Subcutaneous abdominal adipose tissue (tissue), 5 donors: Measurements from ENCODE around the gene DHX35.
A peak's percentile ranks its signal among the peaks of the same experiment; 100 is the strongest.

Experiments used
- H3K27ac ChIP-seq: one replicate; pipeline ENCODE4 v1.7.0; 2013; ENCODE audit warnings: low read depth, mild to moderate bottlenecking, inconsistent platforms, low read length, moderate library complexity
- H3K27me3 ChIP-seq, 5 donors: one replicate each; pipeline ENCODE4 v1.7.0; 2013; ENCODE audit warnings: low read length in 5 of 5, inconsistent platforms in 1 of 5; ENCODE audit not compliant: control insufficient read depth in 5 of 5, insufficient read depth in 4 of 5
- H3K36me3 ChIP-seq, 5 donors: one replicate each; pipeline ENCODE4 v1.7.0; 2013; ENCODE audit warnings: low read length in 5 of 5; ENCODE audit not compliant: control insufficient read depth in 5 of 5, insufficient read depth in 5 of 5
- H3K4me1 ChIP-seq, 5 donors: one replicate each; pipeline ENCODE4 v1.7.0; 2013; ENCODE audit warnings: low read length in 5 of 5, mild to moderate bottlenecking in 3 of 5, moderate library complexity in 1 of 5; ENCODE audit not compliant: control insufficient read depth in 5 of 5, insufficient read depth in 5 of 5
- H3K4me3 ChIP-seq, 5 donors: one replicate each; pipeline ENCODE4 v1.7.0; 2013; ENCODE audit warnings: low read length in 5 of 5, low read depth in 1 of 5
- H3K9ac ChIP-seq, 5 donors: one replicate each; pipeline ENCODE4 v1.7.0; 2013; ENCODE audit warnings: low read length in 5 of 5, mild to moderate bottlenecking in 4 of 5, moderate library complexity in 3 of 5
- H3K9me3 ChIP-seq, 5 donors: one replicate each; pipeline ENCODE4 v1.7.0; 2013; ENCODE audit warnings: low read length in 5 of 5; ENCODE audit not compliant: control insufficient read depth in 5 of 5
- donor health status: healthy.
- donor health status: healthy.
- donor health status: healthy.
- donor health status: healthy.
- donor health status: healthy.

Gene DHX35

GRCh38 chr20:38926934-38927616 lies 35.1 kb upstream of the DHX35 start:
- H3K9me3 ChIP-seq, result no peaks in the 10 kb centered on the region
- no peak overlapping the region for H3K27ac ChIP-seq
- H3K27me3 ChIP-seq, result peaks cover 0 to 13% (median 0%) of the 10 kb centered on the region in 5 donors
- H3K36me3 ChIP-seq, result peaks cover 0 to 2% (median 0%) of the 10 kb centered on the region in 5 donors
- H3K4me3 ChIP-seq, result peak overlapping the region in 4 of 5 donors; percentile 56 to 74 (median 70)
- peaks cover 0 to 23% (median 13%) of the 10 kb centered on the region in 5 donors for H3K4me1 ChIP-seq
- H3K9ac ChIP-seq, result peak overlapping the region in 4 of 5 donors; percentile 54 to 73 (median 64)

GRCh38 chr20:38927902-38928578 lies 34.1 kb upstream of the DHX35 start:
- no peak overlapping the region for H3K27ac ChIP-seq
- no peaks in the 10 kb centered on the region for H3K9me3 ChIP-seq
- H3K4me3 ChIP-seq, result no peak overlapping the region
- peaks cover 0 to 23% (median 13%) of the 10 kb centered on the region in 5 donors for H3K4me1 ChIP-seq
- H3K27me3 ChIP-seq, result peaks cover 0 to 13% (median 0%) of the 10 kb centered on the region in 5 donors
- H3K36me3 ChIP-seq, result peaks cover 0 to 2% (median 0%) of the 10 kb centered on the region in 5 donors
- H3K9ac ChIP-seq, result no peak overlapping the region

- H3K27me3 ChIP-seq, result peaks cover 0 to 13% (median 0%) of the 10 kb centered on the region in 5 donors
- H3K4me3 ChIP-seq, result no peak overlapping the region
- H3K27ac ChIP-seq, result no peak overlapping the region
- H3K9me3 ChIP-seq, result no peaks in the 10 kb centered on the region
- H3K9ac ChIP-seq, result no peak overlapping the region
- peaks cover 0 to 23% (median 13%) of the 10 kb centered on the region in 5 donors for H3K4me1 ChIP-seq
- H3K36me3 ChIP-seq, result no peaks in the 10 kb centered on the region
Observed at GRCh38 chr20:38930242-38930569, 31.9 kb upstream of the DHX35 start.

- no peak overlapping the region for H3K4me3 ChIP-seq
- no peak overlapping the region for H3K9ac ChIP-seq
- H3K27ac ChIP-seq, result no peak overlapping the region
- peaks cover 0 to 10% (median 3%) of the 10 kb centered on the region in 5 donors for H3K4me1 ChIP-seq
- no peaks in the 10 kb centered on the region for H3K36me3 ChIP-seq
- H3K27me3 ChIP-seq, result peaks cover 0 to 13% (median 0%) of the 10 kb centered on the region in 5 donors
- no peaks in the 10 kb centered on the region for H3K9me3 ChIP-seq
Observed at GRCh38 chr20:38931984-38932383, 30.2 kb upstream of the DHX35 start.

- H3K27ac ChIP-seq, result no peak overlapping the region
- no peak overlapping the region for H3K4me3 ChIP-seq
Observed at GRCh38 chr20:38932457-38933120, 29.6 kb upstream of the DHX35 start.

GRCh38 chr20:38934530-38934929 lies 27.6 kb upstream of the DHX35 start:
- no peaks in the 10 kb centered on the region for H3K4me1 ChIP-seq
- H3K27ac ChIP-seq, result no peak overlapping the region
- no peaks in the 10 kb centered on the region for H3K36me3 ChIP-seq

More at GRCh38 chr20:38932457-38933120, 29.6 kb upstream of the DHX35 start:
- peaks cover 0 to 6% (median 0%) of the 10 kb centered on the region in 5 donors for H3K4me1 ChIP-seq
- no peaks in the 10 kb centered on the region for H3K9me3 ChIP-seq
- H3K9ac ChIP-seq, result no peak overlapping the region
- no peaks in the 10 kb centered on the region for H3K36me3 ChIP-seq
- peaks cover 0 to 13% (median 0%) of the 10 kb centered on the region in 5 donors for H3K27me3 ChIP-seq

GRCh38 chr20:38935285-38935684 lies 26.9 kb upstream of the DHX35 start:
- Histone ChIP-seq H3K4me1 (no peaks in the 10 kb centered on the region), H3K9ac (no peak overlapping the region), H3K4me3 (no peak overlapping the region), H3K9me3 (no peaks in the 10 kb centered on the region), H3K36me3 (no peaks in the 10 kb centered on the region), H3K27ac (no peak overlapping the region), H3K27me3 (no peaks in the 10 kb centered on the region)

More at GRCh38 chr20:38934530-38934929, 27.6 kb upstream of the DHX35 start:
- Histone ChIP-seq H3K4me3 (no peak overlapping the region), H3K9ac (no peak overlapping the region), H3K9me3 (no peaks in the 10 kb centered on the region), H3K27me3 (peaks cover 0 to 2% (median 0%) of the 10 kb centered on the region in 5 donors)

GRCh38 chr20:38935967-38936407 lies 26.2 kb upstream of the DHX35 start:
- H3K9me3 ChIP-seq, result no peaks in the 10 kb centered on the region
- no peak overlapping the region for H3K27ac ChIP-seq
- H3K27me3 ChIP-seq, result no peaks in the 10 kb centered on the region
- no peak overlapping the region for H3K4me3 ChIP-seq
- no peaks in the 10 kb centered on the region for H3K4me1 ChIP-seq
- H3K9ac ChIP-seq, result no peak overlapping the region
- H3K36me3 ChIP-seq, result no peaks in the 10 kb centered on the region

- no peaks in the 10 kb centered on the region for H3K27me3 ChIP-seq
- H3K4me1 ChIP-seq, result no peaks in the 10 kb centered on the region
- no peak overlapping the region for H3K27ac ChIP-seq
- no peaks in the 10 kb centered on the region for H3K36me3 ChIP-seq
- no peak overlapping the region for H3K4me3 ChIP-seq
- no peak overlapping the region for H3K9ac ChIP-seq
- H3K9me3 ChIP-seq, result no peaks in the 10 kb centered on the region
Observed at GRCh38 chr20:38937000-38937399, 25.1 kb upstream of the DHX35 start.

GRCh38 chr20:38937978-38938473 lies 24.1 kb upstream of the DHX35 start:
- Histone ChIP-seq H3K4me3 (no peak overlapping the region), H3K4me1 (no peaks in the 10 kb centered on the region), H3K36me3 (no peaks in the 10 kb centered on the region), H3K9me3 (no peaks in the 10 kb centered on the region), H3K9ac (no peak overlapping the region), H3K27me3 (no peaks in the 10 kb centered on the region), H3K27ac (no peak overlapping the region)
